Natural killer cell (primary cell): ENCODE measurements around the gene IRF6. TPM values are rescaled to one million over a fixed set of nuclear protein-coding genes. Genes with fewer than 3 reads are reported as not detected.

Experiments used
- ATAC-seq, 3 donors: fragments of 150-1000 bp in 2 of 3; fragments of 200-7000 bp in 1 of 3; cut with Tn5 transposase; 1 replicate in 1 of 3; 2 replicates in 2 of 3; pipeline ENCODE4 v1.10.0; 2021; ENCODE audit warnings: mild to moderate bottlenecking in 2 of 3, moderate library complexity in 2 of 3
- DNase-seq, 2 donors: peaks; one replicate each; pipeline versions ENCODE4 v3.0.0 to v3.0.0-alpha.2; 2013 to 2021; ENCODE audit warnings: mixed read lengths in 1 of 2
- H3K27ac ChIP-seq: one replicate; pipeline ENCODE4 v1.5.1; 2013; ENCODE audit warnings: mild to moderate bottlenecking, low read length
- H3K27me3 ChIP-seq: one replicate; pipeline ENCODE4 v1.6.1; 2013; ENCODE audit warnings: low read length; ENCODE audit not compliant: control insufficient read depth, insufficient read depth
- H3K36me3 ChIP-seq: one replicate; pipeline ENCODE4 v1.6.1; 2013; ENCODE audit warnings: low read length; ENCODE audit not compliant: control insufficient read depth, insufficient read depth
- H3K4me1 ChIP-seq: one replicate; pipeline ENCODE4 v1.6.1; 2013; ENCODE audit warnings: low read length; ENCODE audit not compliant: control insufficient read depth, insufficient read depth
- H3K4me3 ChIP-seq: one replicate; pipeline ENCODE4 v1.5.1; 2013; ENCODE audit warnings: low read length
- H3K9me3 ChIP-seq: one replicate; pipeline ENCODE4 v1.6.1; 2013; ENCODE audit warnings: low read length; ENCODE audit not compliant: control insufficient read depth, insufficient read depth
- H3K27ac Mint-ChIP-seq, 2 donors: one replicate each; pipeline ENCODE4 v1.8.0; 2022; ENCODE audit warnings: mild to moderate bottlenecking in 2 of 2, mixed read lengths in 2 of 2, moderate library complexity in 1 of 2
- H3K27me3 Mint-ChIP-seq, 2 donors: one replicate each; pipeline ENCODE4 v1.8.0; 2022; ENCODE audit warnings: low read depth in 2 of 2, mixed read lengths in 2 of 2
- H3K36me3 Mint-ChIP-seq: one replicate; pipeline ENCODE4 v1.8.0; 2022; ENCODE audit warnings: mixed read lengths
- H3K4me1 Mint-ChIP-seq, 2 donors: one replicate each; pipeline ENCODE4 v1.8.0; 2022; ENCODE audit warnings: mixed read lengths in 2 of 2
- H3K4me3 Mint-ChIP-seq: one replicate; pipeline ENCODE4 v1.8.0; 2022; ENCODE audit warnings: mild to moderate bottlenecking, moderate library complexity, mixed read lengths
- H3K9me3 Mint-ChIP-seq, 2 donors: one replicate each; pipeline ENCODE4 v1.8.0; 2022; ENCODE audit warnings: mixed read lengths in 2 of 2
- CTCF ChIP-seq: fragments of 200-600 bp; IDR thresholded peaks from one replicate; pipeline ENCODE4 v1.8.0; 2022; ENCODE audit warnings: antibody characterized with exemption
- WGBS: methylation state at CpG from one replicate; pipeline ENCODE4 v1.1.7; 2013; ENCODE audit warnings: missing lambda C conversion rate; ENCODE audit not compliant: insufficient coverage; 5-methylcytosine and 5-hydroxymethylcytosine counted together
- intact Hi-C: fragments of 100-400 bp; cut with micrococcal nuclease; formaldehyde crosslinking; loops from one replicate; pipeline ENCODE4 v1.14.2; 2022
- total RNA-seq, 4 donors: library from RNA; stranded (reverse); fragments of 120-200 nt in 1 of 4; gene quantifications; one replicate each; pipeline versions ENCODE4 v1.2.3 to v1.2.4, GENCODE V29; 2013 to 2022

IRF6 gene
- total RNA-seq, 3 donors from 2014 or later (not counting 1 experiment from before 2014, with no cell fraction given) = 2.5 to 11.2 (median 3.8) TPM

DNA sequence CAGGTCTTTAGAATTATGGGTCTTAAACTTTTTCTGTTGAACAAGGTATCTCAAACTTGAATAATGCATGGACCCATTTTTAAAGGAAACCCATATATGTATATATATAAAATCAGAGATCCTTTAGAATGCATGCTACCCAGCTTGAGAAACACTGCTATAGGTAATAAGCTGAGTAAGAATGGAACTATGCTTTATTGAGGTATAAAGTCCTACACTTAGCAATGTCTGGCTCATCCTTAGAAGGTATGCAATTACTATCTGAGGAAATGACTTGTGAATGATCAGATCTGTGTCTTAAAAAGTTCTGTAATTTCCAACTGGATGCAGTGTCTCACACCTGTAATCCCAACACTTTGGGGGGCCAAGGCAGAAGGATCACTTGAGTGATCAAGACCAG lies 38.8 kb downstream of the IRF6 start:
- no peak for DNase-seq
- Mint-ChIP-seq H3K9me3 (no peaks in the 10 kb centered on the region), H3K27ac (no peak overlapping the region), H3K4me1 (peaks cover 60 to 66% of the 10 kb centered on the region in 2 donors), H3K36me3 (peaks cover 23% of the 10 kb centered on the region), H3K27me3 (no peaks in the 10 kb centered on the region), H3K4me3 (peak overlapping the region; percentile 49)
- no peak for TF ChIP-seq CTCF
- intact Hi-C loops = no loop called here
- Histone ChIP-seq H3K27ac (peak overlapping the region; percentile 69), H3K36me3 (peaks cover 46% of the 10 kb centered on the region), H3K4me1 (peaks cover 51% of the 10 kb centered on the region), H3K9me3 (no peaks in the 10 kb centered on the region), H3K4me3 (no peak overlapping the region), H3K27me3 (no peaks in the 10 kb centered on the region)
- ATAC-seq = no peak

- TF ChIP-seq CTCF = no peak
- Histone ChIP-seq H3K36me3 (peaks cover 55% of the 10 kb centered on the region), H3K27ac (no peak overlapping the region), H3K4me1 (peaks cover 40% of the 10 kb centered on the region), H3K27me3 (no peaks in the 10 kb centered on the region), H3K9me3 (no peaks in the 10 kb centered on the region), H3K4me3 (no peak overlapping the region)
- Mint-ChIP-seq H3K9me3 (no peaks in the 10 kb centered on the region), H3K36me3 (peaks cover 34% of the 10 kb centered on the region), H3K4me1 (peaks cover 70 to 77% of the 10 kb centered on the region in 2 donors), H3K27ac (no peak overlapping the region), H3K27me3 (no peaks in the 10 kb centered on the region), H3K4me3 (peak overlapping the region; percentile 19)
- WGBS = 54% methylated on average over 2 of the region's 2 CpGs
- DNase-seq (peak in 1 of 2 donors; percentile 15), ATAC-seq (no peak)
- intact Hi-C loops = no loop called here
These were observed 39.9 kb downstream of the IRF6 start for GRCh38 chr1:209766051-209766450.

DNA sequence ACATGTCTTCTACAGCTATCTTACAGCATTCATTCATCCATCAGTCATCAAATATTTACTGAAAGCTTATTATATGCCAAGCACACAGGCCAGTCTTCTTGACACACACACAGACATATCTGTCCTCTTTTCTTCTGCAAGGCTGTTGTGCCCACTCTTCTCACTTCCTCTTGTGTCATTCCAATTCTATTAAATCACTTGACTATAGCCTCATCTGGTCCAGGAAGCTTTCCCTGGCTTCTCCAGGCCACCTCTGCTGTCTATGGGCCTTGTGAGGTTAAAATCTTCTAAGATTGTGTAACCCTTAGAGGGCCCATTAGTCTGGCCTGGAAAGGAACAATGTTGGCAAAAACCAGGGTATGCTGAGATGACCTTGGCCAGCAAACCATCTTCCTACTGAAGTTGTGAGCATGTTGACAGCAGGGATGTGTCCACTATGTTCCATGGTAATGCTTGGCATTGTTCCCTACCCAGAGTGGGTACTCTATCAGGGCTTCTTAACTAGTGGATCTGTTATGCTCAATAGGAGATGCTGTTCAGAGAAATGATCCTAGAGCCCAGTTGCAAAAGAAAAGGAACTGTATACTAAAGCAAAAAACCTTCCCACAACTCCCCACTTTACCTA lies 44.8 kb downstream of the IRF6 start:
- peaks cover 52% of the 10 kb centered on the region for H3K4me1 ChIP-seq
- peaks cover 39% of the 10 kb centered on the region for H3K36me3 Mint-ChIP-seq
- no peaks in the 10 kb centered on the region for H3K9me3 Mint-ChIP-seq
- DNase-seq (no peak), ATAC-seq (no peak)
- no peak overlapping the region for H3K4me3 ChIP-seq
- H3K36me3 ChIP-seq = peaks cover 68% of the 10 kb centered on the region
- peak overlapping the region; percentile 38 for H3K4me3 Mint-ChIP-seq
- no peak overlapping the region for H3K27ac ChIP-seq
- H3K9me3 ChIP-seq = no peaks in the 10 kb centered on the region
- H3K27me3 Mint-ChIP-seq = no peaks in the 10 kb centered on the region
- H3K27ac Mint-ChIP-seq = peak overlapping the region in 1 of 2 donors; percentile 94
- no peak for TF ChIP-seq CTCF
- H3K27me3 ChIP-seq = no peaks in the 10 kb centered on the region
- peaks cover 78 to 90% of the 10 kb centered on the region in 2 donors for H3K4me1 Mint-ChIP-seq
- intact Hi-C loops = no loop called here

DNA sequence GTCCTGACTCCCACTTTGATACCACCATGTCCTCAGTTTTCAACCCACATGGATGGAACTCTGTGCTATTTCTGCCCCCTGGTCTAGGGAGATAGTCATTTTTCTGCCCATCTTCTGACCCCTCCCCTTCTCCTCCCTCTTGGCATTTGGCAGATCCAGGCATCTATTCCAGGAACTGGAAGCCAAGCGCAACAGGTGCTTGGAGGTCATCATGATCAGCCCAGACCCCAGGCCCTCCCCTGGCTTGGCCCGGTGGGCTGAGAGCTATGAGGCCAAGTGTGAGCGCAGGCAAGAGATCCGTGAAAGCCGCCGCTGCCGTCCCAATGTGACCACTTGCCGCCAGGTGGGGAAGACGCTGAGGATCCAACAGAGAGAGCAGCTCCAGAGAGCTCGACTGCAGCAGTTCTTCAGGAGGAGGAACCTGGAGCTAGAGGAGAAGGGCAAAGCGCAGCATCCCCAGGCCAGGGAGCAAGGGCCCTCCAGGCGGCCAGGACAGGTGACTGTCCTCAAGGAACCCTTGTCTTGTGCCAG lies 46.0 kb downstream of the IRF6 start:
- Histone ChIP-seq H3K9me3 (no peaks in the 10 kb centered on the region), H3K27me3 (no peaks in the 10 kb centered on the region), H3K27ac (no peak overlapping the region), H3K4me1 (peaks cover 55% of the 10 kb centered on the region), H3K36me3 (peaks cover 58% of the 10 kb centered on the region), H3K4me3 (no peak overlapping the region)
- 95% methylated on average over 12 of the region's 12 CpGs for WGBS
- Mint-ChIP-seq H3K4me1 (peaks cover 85 to 93% of the 10 kb centered on the region in 2 donors), H3K36me3 (peaks cover 39% of the 10 kb centered on the region), H3K9me3 (no peaks in the 10 kb centered on the region), H3K27me3 (no peaks in the 10 kb centered on the region), H3K4me3 (peak overlapping the region; percentile 55), H3K27ac (peak overlapping the region in 1 of 2 donors; percentile 94)
- no peak for TF ChIP-seq CTCF
- intact Hi-C loops = no loop called here
- ATAC-seq (no peak), DNase-seq (no peak)
